Naive thymus-derived CD4-positive, alpha-beta T cell (primary cell): Measurements from ENCODE around the gene AGAP1. TPM values are rescaled to one million over a fixed set of nuclear protein-coding genes. Genes with fewer than 3 reads are reported as not detected.

Experiments
- ATAC-seq: fragments of 150-1000 bp; cut with Tn5 transposase; 2 replicates; pipeline ENCODE4 v1.10.0; 2021; ENCODE audit warnings: mild to moderate bottlenecking, moderate library complexity
- CTCF ChIA-PET: fragments of 350-600 bp; sonication (Branson Sonifier 250); formaldehyde crosslinking; loops from one replicate; lab custom pipeline; 2021; ENCODE audit warnings: antibody characterized with exemption; lab: Charles Lee
- POLR2A ChIA-PET: fragments of 350-600 bp; sonication (Branson Sonifier 250); formaldehyde crosslinking; loops from one replicate; lab custom pipeline; 2021; ENCODE audit warnings: antibody characterized with exemption, inconsistent platforms; lab: Charles Lee
- DNase-seq, 9 donors: peaks; one replicate each; pipeline versions ENCODE4 v3.0.0 to v3.0.0-alpha.2; 2020 to 2022; ENCODE audit warnings: mixed read lengths in 1 of 9
- H3K27ac ChIP-seq: one replicate; pipeline ENCODE4 v1.7.0; 2013; ENCODE audit warnings: mild to moderate bottlenecking, low read depth, low read length, moderate library complexity
- H3K27me3 ChIP-seq, 2 donors: one replicate each; pipeline ENCODE4 v1.7.0; 2013; ENCODE audit warnings: low read length in 2 of 2, mild to moderate bottlenecking in 2 of 2, moderate library complexity in 2 of 2; ENCODE audit not compliant: control insufficient read depth in 2 of 2, insufficient read depth in 2 of 2
- H3K36me3 ChIP-seq, 3 experiments: 1 replicate in 2 of 3; 2 replicates in 1 of 3; pipeline ENCODE4 v1.7.0; 2013; ENCODE audit warnings: low read length in 3 of 3, mild to moderate bottlenecking in 3 of 3, moderate library complexity in 1 of 3; ENCODE audit not compliant: insufficient read depth in 3 of 3, control insufficient read depth in 2 of 3
- H3K4me1 ChIP-seq, 2 donors: one replicate each; pipeline ENCODE4 v1.7.0; 2013; ENCODE audit warnings: low read length in 2 of 2, mild to moderate bottlenecking in 2 of 2, moderate library complexity in 1 of 2; ENCODE audit not compliant: control insufficient read depth in 2 of 2, insufficient read depth in 2 of 2
- H3K4me3 ChIP-seq: 2 replicates; pipeline ENCODE4 v1.7.0; 2013; ENCODE audit warnings: mild to moderate bottlenecking, low read length
- H3K9me3 ChIP-seq, 3 experiments: 1 replicate in 2 of 3; 2 replicates in 1 of 3; pipeline ENCODE4 v1.7.0; 2013; ENCODE audit warnings: low read length in 3 of 3; ENCODE audit not compliant: control insufficient read depth in 2 of 3
- H3K27ac Mint-ChIP-seq, 9 donors: one replicate each; pipeline ENCODE4 v1.8.0; 2020 to 2022; ENCODE audit warnings: mixed read lengths in 9 of 9, mild to moderate bottlenecking in 8 of 9, moderate library complexity in 5 of 9, inconsistent platforms in 2 of 9
- H3K27me3 Mint-ChIP-seq, 5 donors: one replicate each; pipeline ENCODE4 v1.8.0; 2021 to 2022; ENCODE audit warnings: mixed read lengths in 5 of 5, mild to moderate bottlenecking in 1 of 5
- H3K36me3 Mint-ChIP-seq, 5 donors: one replicate each; pipeline ENCODE4 v1.8.0; 2020 to 2022; ENCODE audit warnings: mixed read lengths in 5 of 5, mild to moderate bottlenecking in 3 of 5, inconsistent platforms in 1 of 5
- H3K4me1 Mint-ChIP-seq, 7 donors: one replicate each; pipeline ENCODE4 v1.8.0; 2020 to 2022; ENCODE audit warnings: mixed read lengths in 7 of 7, mild to moderate bottlenecking in 3 of 7, inconsistent platforms in 1 of 7
- H3K4me3 Mint-ChIP-seq, 10 donors: one replicate each; pipeline ENCODE4 v1.8.0; 2020 to 2022; ENCODE audit warnings: mild to moderate bottlenecking in 10 of 10, mixed read lengths in 10 of 10, moderate library complexity in 6 of 10, inconsistent platforms in 2 of 10
- H3K9me3 Mint-ChIP-seq, 11 donors: one replicate each; pipeline ENCODE4 v1.8.0; 2020 to 2022; ENCODE audit warnings: mixed read lengths in 11 of 11, mild to moderate bottlenecking in 4 of 11, inconsistent platforms in 1 of 11, moderate library complexity in 1 of 11
- intact Hi-C, 2 donors: fragments of 100-400 bp; cut with micrococcal nuclease; formaldehyde crosslinking; loops; one replicate each; pipeline ENCODE4 v1.15.1; 2023
- polyA plus RNA-seq, 2 donors: library from polyadenylated mRNA; unstranded; fragments of 300-500 nt; fragmentation: Illumina TruSeq; gene quantifications; one replicate each; pipeline ENCODE4 v1.2.3, GENCODE V29; 2021
- total RNA-seq, 6 experiments: library from RNA in 5 of 6; stranded (reverse) in 5 of 6; gene quantifications; 1 replicate in 5 of 6; 2 replicates in 1 of 6; pipeline ENCODE4 v1.2.3 and lab custom pipeline; 2021 to 2026

Gene AGAP1
- total and polyA plus RNA-seq, 7 experiments from 2014 or later, result 0.35 to 9.6 (median 0.85) TPM; not detected in 2

GRCh38 chr2:235950473-235950809 is 456.6 kb downstream of the AGAP1 start:
- Mint-ChIP-seq H3K4me3 (no peak overlapping the region), H3K27me3 (peaks cover 15 to 42% (median 32%) of the 10 kb centered on the region in 5 donors), H3K27ac (no peak overlapping the region), H3K4me1 (peaks cover 9 to 18% (median 13%) of the 10 kb centered on the region in 7 donors), H3K36me3 (no peaks in the 10 kb centered on the region), H3K9me3 (peaks cover 0 to 4% (median 0%) of the 10 kb centered on the region in 11 donors)
- ChIA-PET POLR2A (no interaction called here), CTCF (interaction anchor here (0.6 kb wide), 1 partner anchor 1037 kb away, joined by 3 read pairs; no protein-coding TSS in a partner anchor)
- ATAC-seq (no peak), DNase-seq (no peak)
- no peaks in the 10 kb centered on the region for H3K9me3 ChIP-seq
- H3K4me3 ChIP-seq, result no peak overlapping the region
- peaks cover 0 to 3% (median 0%) of the 10 kb centered on the region in 3 experiments for H3K36me3 ChIP-seq
- H3K27ac ChIP-seq, result no peak overlapping the region
- no peaks in the 10 kb centered on the region for H3K27me3 ChIP-seq
- intact Hi-C loops, result no loop called here
- H3K4me1 ChIP-seq, result peaks cover 7 to 10% of the 10 kb centered on the region in 2 donors

DNA sequence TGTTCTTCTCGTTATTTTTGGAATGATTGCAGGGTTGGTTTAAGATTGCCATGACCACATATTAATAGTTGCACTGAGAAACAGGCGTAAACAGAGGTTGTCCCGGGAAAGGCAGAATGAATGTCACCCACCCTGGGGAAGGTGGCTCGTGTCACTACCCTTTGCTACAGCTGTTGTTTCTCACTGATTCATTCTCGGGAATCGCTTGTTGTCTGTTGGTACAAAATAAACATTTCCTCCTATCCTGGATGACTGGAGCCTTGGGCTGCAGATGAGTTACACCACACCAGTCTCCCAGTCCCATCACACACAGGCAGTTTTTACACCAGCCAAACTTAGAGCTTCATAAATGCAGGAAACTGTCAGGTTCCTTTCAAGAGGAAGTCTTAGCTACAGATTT is 457.6 kb downstream of the AGAP1 start:
- intact Hi-C loops, result no loop called here
- no peak overlapping the region for H3K27ac ChIP-seq
- H3K4me3 ChIP-seq, result no peak overlapping the region
- H3K4me1 ChIP-seq, result peaks cover 7 to 10% of the 10 kb centered on the region in 2 donors
- ATAC-seq (no peak), DNase-seq (no peak)
- no peaks in the 10 kb centered on the region for H3K36me3 Mint-ChIP-seq
- H3K9me3 ChIP-seq, result no peaks in the 10 kb centered on the region
- H3K4me1 Mint-ChIP-seq, result peaks cover 9 to 18% (median 13%) of the 10 kb centered on the region in 7 donors
- POLR2A ChIA-PET, result no interaction called here
- H3K36me3 ChIP-seq, result peaks cover 0 to 3% (median 0%) of the 10 kb centered on the region in 3 experiments
- peaks cover 15 to 49% (median 32%) of the 10 kb centered on the region in 5 donors for H3K27me3 Mint-ChIP-seq
- H3K4me3 Mint-ChIP-seq, result peak overlapping the region in 1 of 10 donors; percentile 19
- CTCF ChIA-PET, result no interaction called here
- H3K27ac Mint-ChIP-seq, result peak overlapping the region in 1 of 9 donors; percentile 5
- H3K27me3 ChIP-seq, result no peaks in the 10 kb centered on the region
- peaks cover 0 to 4% (median 0%) of the 10 kb centered on the region in 11 donors for H3K9me3 Mint-ChIP-seq

DNA sequence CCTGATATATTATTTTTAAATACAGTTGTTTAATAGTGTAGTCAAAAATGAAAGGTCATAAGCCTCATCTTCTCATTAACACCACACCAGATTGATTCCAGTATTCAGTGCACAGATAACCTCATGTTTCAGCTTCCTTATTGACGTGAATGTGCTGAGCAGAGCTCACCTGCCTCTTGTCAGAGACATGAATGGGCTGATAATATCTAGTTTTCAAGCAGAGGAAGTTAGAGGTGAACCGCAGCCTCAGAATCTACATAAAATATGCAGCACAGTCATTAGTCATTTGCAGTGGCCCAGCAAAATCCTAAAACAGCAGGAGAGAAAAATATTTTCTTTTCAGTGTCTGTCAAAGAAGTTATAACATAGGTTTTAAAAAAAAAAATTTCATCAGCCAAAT is 458.1 kb downstream of the AGAP1 start:
- peaks cover 7 to 10% of the 10 kb centered on the region in 2 donors for H3K4me1 ChIP-seq
- H3K27ac ChIP-seq, result no peak overlapping the region
- Mint-ChIP-seq H3K27me3 (peaks cover 15 to 51% (median 31%) of the 10 kb centered on the region in 5 donors), H3K4me1 (peaks cover 9 to 18% (median 13%) of the 10 kb centered on the region in 7 donors), H3K27ac (peak overlapping the region in 1 of 9 donors; percentile 5), H3K36me3 (no peaks in the 10 kb centered on the region), H3K9me3 (peaks cover 0 to 4% (median 0%) of the 10 kb centered on the region in 11 donors), H3K4me3 (peak overlapping the region in 1 of 10 donors; percentile 19)
- H3K27me3 ChIP-seq, result no peaks in the 10 kb centered on the region
- H3K36me3 ChIP-seq, result peaks cover 0 to 3% (median 0%) of the 10 kb centered on the region in 3 experiments
- POLR2A ChIA-PET, result no interaction called here
- H3K9me3 ChIP-seq, result no peaks in the 10 kb centered on the region
- ATAC-seq (peak; percentile 78), DNase-seq (peak in 5 of 9 donors; percentile 15 to 54 (median 24))
- H3K4me3 ChIP-seq, result no peak overlapping the region
- CTCF ChIA-PET, result no interaction called here
- intact Hi-C loops, result no loop called here

DNA sequence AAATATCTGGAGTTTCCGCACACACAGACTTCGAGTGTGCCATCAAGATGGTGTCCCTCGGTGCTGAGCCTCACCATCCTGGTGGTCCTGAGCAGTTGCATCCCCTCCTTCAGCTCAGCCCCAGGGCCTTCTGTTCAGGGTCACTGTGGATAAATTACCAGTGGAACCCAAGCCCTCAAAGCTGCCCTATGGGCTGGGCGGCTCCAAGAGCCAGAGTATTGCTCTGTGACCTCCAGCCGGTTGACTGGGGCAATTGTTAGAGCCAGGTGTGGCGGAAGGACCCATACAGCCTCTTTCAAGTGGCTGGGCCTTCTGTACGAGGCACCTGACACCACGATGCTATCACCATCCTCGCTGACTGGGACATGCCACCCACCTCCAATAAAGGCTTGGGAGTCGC is 458.9 kb downstream of the AGAP1 start:
- Mint-ChIP-seq H3K27me3 (peaks cover 15 to 54% (median 24%) of the 10 kb centered on the region in 5 donors), H3K36me3 (no peaks in the 10 kb centered on the region), H3K9me3 (peaks cover 0 to 4% (median 0%) of the 10 kb centered on the region in 11 donors), H3K4me3 (no peak overlapping the region), H3K4me1 (peaks cover 9 to 18% (median 13%) of the 10 kb centered on the region in 7 donors), H3K27ac (no peak overlapping the region)
- DNase-seq (no peak), ATAC-seq (no peak)
- ChIA-PET POLR2A (no interaction called here), CTCF (no interaction called here)
- no peak overlapping the region for H3K27ac ChIP-seq
- H3K9me3 ChIP-seq, result no peaks in the 10 kb centered on the region
- peaks cover 7 to 10% of the 10 kb centered on the region in 2 donors for H3K4me1 ChIP-seq
- intact Hi-C loops, result no loop called here
- peaks cover 0 to 3% (median 0%) of the 10 kb centered on the region in 3 experiments for H3K36me3 ChIP-seq
- no peak overlapping the region for H3K4me3 ChIP-seq
- H3K27me3 ChIP-seq, result no peaks in the 10 kb centered on the region

- peaks cover 0 to 3% (median 0%) of the 10 kb centered on the region in 3 experiments for H3K36me3 ChIP-seq
- no peaks in the 10 kb centered on the region for H3K9me3 ChIP-seq
- no peak overlapping the region for H3K4me3 ChIP-seq
- Mint-ChIP-seq H3K27me3 (peaks cover 9 to 44% (median 21%) of the 10 kb centered on the region in 5 donors), H3K4me3 (no peak overlapping the region), H3K4me1 (peaks cover 9 to 18% (median 13%) of the 10 kb centered on the region in 7 donors), H3K36me3 (no peaks in the 10 kb centered on the region), H3K27ac (no peak overlapping the region), H3K9me3 (peaks cover 0 to 4% (median 0%) of the 10 kb centered on the region in 11 donors)
- no peak for ATAC-seq
- no peaks in the 10 kb centered on the region for H3K27me3 ChIP-seq
- CTCF ChIA-PET, result no interaction called here
- DNase-seq, result no peak
- no peak overlapping the region for H3K27ac ChIP-seq
- intact Hi-C loops, result no loop called here
- peaks cover 7 to 10% of the 10 kb centered on the region in 2 donors for H3K4me1 ChIP-seq
- POLR2A ChIA-PET, result no interaction called here
Measured at GRCh38 chr2:235954281-235954680, 460.4 kb downstream of the AGAP1 start.

GRCh38 chr2:235954888-235955480 is 461.1 kb downstream of the AGAP1 start:
- Histone ChIP-seq H3K4me1 (peaks cover 7 to 10% of the 10 kb centered on the region in 2 donors), H3K27me3 (no peaks in the 10 kb centered on the region), H3K4me3 (no peak overlapping the region), H3K27ac (no peak overlapping the region), H3K36me3 (peaks cover 0 to 3% (median 0%) of the 10 kb centered on the region in 3 experiments), H3K9me3 (no peaks in the 10 kb centered on the region)
- no peaks in the 10 kb centered on the region for H3K36me3 Mint-ChIP-seq
- peaks cover 7 to 15% (median 12%) of the 10 kb centered on the region in 7 donors for H3K4me1 Mint-ChIP-seq
- H3K27me3 Mint-ChIP-seq, result peaks cover 2 to 37% (median 14%) of the 10 kb centered on the region in 5 donors
- ChIA-PET CTCF (no interaction called here), POLR2A (no interaction called here)
- H3K27ac Mint-ChIP-seq, result no peak overlapping the region
- DNase-seq (no peak), ATAC-seq (no peak)
- H3K9me3 Mint-ChIP-seq, result peaks cover 0 to 2% (median 0%) of the 10 kb centered on the region in 11 donors
- no peak overlapping the region for H3K4me3 Mint-ChIP-seq
- intact Hi-C loops, result no loop called here
